Measurements from ENCODE around the gene SLC6A13. TPM values are rescaled to one million over a fixed set of nuclear protein-coding genes. Genes with fewer than 3 reads are reported as not detected.

SLC6A13 gene
- total and polyA plus RNA-seq, 4 donors: 0.23 to 12.0 (median 7.5) TPM

GRCh38 chr12:178829-179109 is 83.9 kb downstream of the SLC6A13 start (continued):
- no peak for TF ChIP-seq HNF4G (IDR thresholded peaks at IDR 0.05)
- TF ChIP-seq YY1 (IDR thresholded peaks at IDR 0.05): no peak
- no peak for TF ChIP-seq NR2F2 (IDR thresholded peaks at IDR 0.05)
- TF ChIP-seq RXRA (IDR thresholded peaks at IDR 0.05): no peak
- TF ChIP-seq HNF4A (conservative IDR thresholded peaks at IDR 0.05): no peak

GRCh38 chr12:177980-178828 is 84.4 kb downstream of the SLC6A13 start:
- H3K27me3 ChIP-seq (ENCODE audit: control insufficient read depth in 4 of 4, insufficient read depth in 4 of 4, low read length in 3 of 4): no peaks in the 10 kb centered on the region
- no peak overlapping the region for H3K9ac ChIP-seq (ENCODE audit: low read depth in 1 of 2, low read length in 2 of 2)
- no peak for DNase-seq (ENCODE audit: low spot score)
- no peak overlapping the region for H3K4me3 ChIP-seq (ENCODE audit: low read depth in 1 of 3, low read length in 3 of 3)
- no peaks in the 10 kb centered on the region for H3K36me3 ChIP-seq (ENCODE audit: control insufficient read depth in 4 of 4, insufficient read depth in 3 of 4, low read depth in 1 of 4, low read length in 3 of 4)
- H3K9me3 ChIP-seq (ENCODE audit: control insufficient read depth in 4 of 4, low read length in 3 of 4): no peaks in the 10 kb centered on the region
- H3K4me1 ChIP-seq (ENCODE audit: control insufficient read depth in 4 of 4, insufficient read depth in 4 of 4, low read length in 3 of 4): peaks cover 6 to 29% (median 14%) of the 10 kb centered on the region in 4 donors
- no peak overlapping the region for H3K27ac ChIP-seq (ENCODE audit: low read depth in 1 of 2, low read length in 2 of 2)
- WGBS: 92% methylated on average over 20 of the region's 20 CpGs
- TF ChIP-seq REST (IDR thresholded peaks at IDR 0.05): no peak
- no peak for TF ChIP-seq EGR1 (IDR thresholded peaks at IDR 0.05; ENCODE audit: low read depth in 2 of 2)

GRCh38 chr12:177336-177979 is 85.2 kb downstream of the SLC6A13 start:
- Histone ChIP-seq H3K9me3 (ENCODE audit: control insufficient read depth in 4 of 4, low read length in 3 of 4) (no peaks in the 10 kb centered on the region), H3K27me3 (ENCODE audit: control insufficient read depth in 4 of 4, insufficient read depth in 4 of 4, low read length in 3 of 4) (no peaks in the 10 kb centered on the region), H3K27ac (ENCODE audit: low read depth in 1 of 2, low read length in 2 of 2) (peak overlapping the region in 1 of 2 donors; percentile 95), H3K36me3 (ENCODE audit: control insufficient read depth in 4 of 4, insufficient read depth in 3 of 4, low read depth in 1 of 4, low read length in 3 of 4) (no peaks in the 10 kb centered on the region), H3K4me1 (ENCODE audit: control insufficient read depth in 4 of 4, insufficient read depth in 4 of 4, low read length in 3 of 4) (peaks cover 6 to 29% (median 15%) of the 10 kb centered on the region in 4 donors), H3K4me3 (ENCODE audit: low read depth in 1 of 3, low read length in 3 of 3) (no peak overlapping the region), H3K9ac (ENCODE audit: low read depth in 1 of 2, low read length in 2 of 2) (no peak overlapping the region)
- WGBS: 82% methylated on average over 11 of the region's 11 CpGs
- TF ChIP-seq RAD21 (IDR thresholded peaks at IDR 0.05) (no peak), NR2F2 (IDR thresholded peaks at IDR 0.05) (peak; percentile 25)
- no peak for DNase-seq (ENCODE audit: low spot score)

- WGBS: 45% methylated on average over 16 of the region's 16 CpGs
- H3K9ac ChIP-seq (ENCODE audit: low read depth in 1 of 2, low read length in 2 of 2): no peak overlapping the region
- no peaks in the 10 kb centered on the region for H3K27me3 ChIP-seq (ENCODE audit: control insufficient read depth in 4 of 4, insufficient read depth in 4 of 4, low read length in 3 of 4)
- H3K36me3 ChIP-seq (ENCODE audit: control insufficient read depth in 4 of 4, insufficient read depth in 3 of 4, low read depth in 1 of 4, low read length in 3 of 4): no peaks in the 10 kb centered on the region
- H3K4me3 ChIP-seq (ENCODE audit: low read depth in 1 of 3, low read length in 3 of 3): no peak overlapping the region
- H3K9me3 ChIP-seq (ENCODE audit: control insufficient read depth in 4 of 4, low read length in 3 of 4): no peaks in the 10 kb centered on the region
- peak; percentile 50 for DNase-seq (ENCODE audit: low spot score)
- TF ChIP-seq RAD21 (IDR thresholded peaks at IDR 0.05) (peak in 1 of 2 donors; percentile 17), JUND (IDR thresholded peaks at IDR 0.05) (peak; percentile 5 to 65), YY1 (IDR thresholded peaks at IDR 0.05) (no peak), MAX (IDR thresholded peaks at IDR 0.05) (no peak), FOXA2 (IDR thresholded peaks at IDR 0.05) (no peak), TAF1 (conservative IDR thresholded peaks at IDR 0.05) (no peak), REST (IDR thresholded peaks at IDR 0.05) (peak; percentile 36), NR2F2 (IDR thresholded peaks at IDR 0.05) (peak; percentile 18), RXRA (IDR thresholded peaks at IDR 0.05) (peak; percentile 57 to 72), SP1 (IDR thresholded peaks at IDR 0.05) (peak; percentile 79), HNF4A (conservative IDR thresholded peaks at IDR 0.05) (peak; percentile 80 to 84)
- H3K4me1 ChIP-seq (ENCODE audit: control insufficient read depth in 4 of 4, insufficient read depth in 4 of 4, low read length in 3 of 4): peaks cover 6 to 29% (median 15%) of the 10 kb centered on the region in 4 donors
- peak overlapping the region; percentile 65 to 95 for H3K27ac ChIP-seq (ENCODE audit: low read depth in 1 of 2, low read length in 2 of 2)
Measured at GRCh38 chr12:176321-177181, 86.1 kb downstream of the SLC6A13 start.

All from liver (tissue), 9 donors.